DMS153 treated with DMSO at 0.1 percent for 48 hours (cell line): ENCODE measurements around the gene ETV4.

ENCODE experiments used
- DNase-seq: peaks from one replicate; lab custom pipeline; 2025; ENCODE audit not compliant: unreplicated experiment; lab: John Stamatoyannopoulos, UW

The ETV4 gene

GRCh38 chr17:43547189-43547550 is 1.0 kb upstream of the ETV4 start:
- DNase-seq: no peak

DNA sequence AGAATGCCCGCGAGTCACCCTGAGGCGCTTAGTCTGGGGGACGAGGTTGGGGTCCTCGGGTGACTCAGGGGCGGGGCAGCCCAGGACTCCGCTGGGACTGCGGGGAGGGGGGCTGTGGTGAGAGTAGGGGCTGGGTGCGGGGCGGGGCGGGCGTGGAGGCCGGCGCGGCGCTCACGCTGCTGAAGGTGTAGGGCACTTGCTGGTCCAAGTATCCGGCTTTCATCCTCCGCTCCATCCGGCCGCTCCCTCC is 832 bp downstream of the ETV4 start:
- no peak for DNase-seq

GRCh38 chr17:43543771-43544575 is 2.2 kb downstream of the ETV4 start:
- no peak for DNase-seq

- no peak for DNase-seq
These were observed 2.8 kb downstream of the ETV4 start for GRCh38 chr17:43543300-43543699.

GRCh38 chr17:43542859-43543258 is 3.3 kb downstream of the ETV4 start:
- DNase-seq: no peak

- DNase-seq: no peak
These were observed 5.1 kb downstream of the ETV4 start for GRCh38 chr17:43540821-43541674.

- DNase-seq: peak; percentile 51
These were observed 9.7 kb downstream of the ETV4 start for GRCh38 chr17:43536236-43536992.

- DNase-seq: no peak
These were observed 11.2 kb downstream of the ETV4 start for GRCh38 chr17:43534909-43535308.

DNA sequence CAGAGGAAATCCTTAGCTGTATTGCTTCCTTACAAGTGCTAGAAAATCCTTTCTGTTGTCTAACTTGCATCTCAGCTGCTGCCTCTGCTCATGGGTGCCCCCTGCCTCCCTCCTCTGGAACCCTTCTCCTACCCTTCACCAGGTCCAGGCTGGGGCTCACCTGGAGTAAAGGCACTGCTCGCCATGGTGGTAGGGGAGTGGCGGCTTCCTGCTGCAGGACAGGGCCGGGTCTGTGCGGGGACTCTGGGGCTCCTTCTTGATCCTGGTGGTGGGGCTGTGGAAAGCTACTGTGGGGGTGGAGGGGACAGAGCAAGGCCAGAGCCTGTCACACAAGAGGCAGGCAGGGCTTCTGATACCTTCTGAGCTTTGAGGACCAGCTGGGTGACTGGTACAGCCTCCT is 12.4 kb downstream of the ETV4 start:
- DNase-seq: no peak

- no peak for DNase-seq
These were observed 13.6 kb downstream of the ETV4 start for GRCh38 chr17:43532581-43532980.

GRCh38 chr17:43531955-43532354 is 14.2 kb downstream of the ETV4 start:
- DNase-seq: no peak

DNA sequence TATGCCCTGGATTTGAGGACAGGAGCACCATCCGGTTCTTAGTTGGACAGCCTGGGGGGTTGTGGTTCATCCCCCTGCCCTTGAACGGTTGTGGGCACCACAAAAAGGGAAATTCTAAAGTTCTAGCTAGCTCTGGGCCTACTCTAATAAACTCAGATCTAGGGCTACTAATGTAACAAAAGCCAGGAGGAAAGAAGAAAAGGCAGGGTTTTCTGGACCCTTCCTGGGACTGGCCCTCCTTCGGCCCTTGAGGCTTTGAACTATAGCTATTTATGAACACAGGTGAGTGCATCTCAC is 15.1 kb downstream of the ETV4 start:
- DNase-seq: no peak

GRCh38 chr17:43530288-43531081 is 15.7 kb downstream of the ETV4 start:
- DNase-seq: peak; percentile 78

GRCh38 chr17:43529947-43530287 is 16.2 kb downstream of the ETV4 start:
- no peak for DNase-seq

- no peak for DNase-seq
These were observed 16.9 kb downstream of the ETV4 start for GRCh38 chr17:43528988-43529814.

DNA sequence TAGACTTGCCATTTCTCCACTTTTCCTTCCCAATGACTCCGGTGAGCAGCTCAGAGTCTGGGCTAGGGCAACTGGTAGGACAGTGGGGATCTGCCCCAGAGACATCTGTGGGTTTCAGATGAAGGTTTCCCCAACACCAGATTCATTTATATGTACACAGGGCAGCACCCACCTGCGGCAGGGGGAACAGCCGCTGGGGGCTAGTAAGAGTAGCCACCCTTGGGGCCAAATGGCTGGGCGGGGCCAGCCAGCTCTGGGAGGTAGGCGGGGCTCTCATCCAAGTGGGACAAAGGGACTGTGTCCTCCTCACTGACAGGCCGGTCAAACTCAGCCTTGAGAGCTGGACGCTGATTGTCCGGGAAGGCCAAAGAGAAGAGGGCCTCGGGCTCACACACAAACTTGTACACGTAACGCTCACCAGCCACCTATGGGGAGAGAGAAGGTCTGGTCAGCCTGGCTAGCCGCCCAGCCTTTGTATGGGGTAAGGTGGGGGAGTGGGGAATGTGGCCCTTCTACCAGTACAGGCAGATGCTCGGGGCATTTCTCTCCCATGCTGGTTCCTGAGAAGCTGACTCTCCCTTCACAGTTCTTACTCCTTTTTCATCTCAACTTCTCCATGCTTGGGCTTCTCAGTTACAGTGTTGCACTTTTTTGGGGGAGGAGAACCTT is 17.7 kb downstream of the ETV4 start:
- no peak for DNase-seq

- DNase-seq: no peak
These were observed 19.1 kb downstream of the ETV4 start for GRCh38 chr17:43526886-43527648.

DNA sequence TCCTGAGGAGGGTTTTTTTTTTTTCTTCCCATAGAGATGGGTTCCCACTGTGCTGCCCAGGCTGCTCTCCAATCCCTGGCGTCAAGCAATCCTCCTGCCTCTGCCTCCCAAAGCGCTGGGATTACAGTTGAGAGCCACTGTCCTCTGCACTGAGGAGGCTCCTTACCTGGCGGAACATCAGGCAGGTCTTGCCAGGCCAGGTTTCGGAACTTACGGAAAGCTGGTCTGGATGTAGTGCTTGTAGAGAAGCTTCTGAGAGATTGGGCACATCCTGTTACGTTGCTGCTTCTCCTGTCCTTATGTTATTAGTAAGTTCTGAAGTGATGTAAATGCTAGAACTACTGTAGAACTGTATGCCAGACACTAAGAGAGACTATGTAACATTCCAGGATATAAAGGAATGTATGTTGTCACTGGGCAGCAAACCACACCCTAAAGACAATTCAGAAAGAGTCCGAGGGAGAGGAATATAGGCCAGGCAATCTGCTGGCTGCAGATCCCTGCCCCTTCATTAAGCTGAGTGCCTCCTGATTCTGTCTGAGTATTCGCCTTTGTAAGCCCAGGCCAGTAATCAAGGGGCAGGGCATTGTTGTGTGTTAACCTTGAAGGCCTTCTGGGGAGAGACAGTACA is 21.1 kb downstream of the ETV4 start:
- DNase-seq: no peak

DNA sequence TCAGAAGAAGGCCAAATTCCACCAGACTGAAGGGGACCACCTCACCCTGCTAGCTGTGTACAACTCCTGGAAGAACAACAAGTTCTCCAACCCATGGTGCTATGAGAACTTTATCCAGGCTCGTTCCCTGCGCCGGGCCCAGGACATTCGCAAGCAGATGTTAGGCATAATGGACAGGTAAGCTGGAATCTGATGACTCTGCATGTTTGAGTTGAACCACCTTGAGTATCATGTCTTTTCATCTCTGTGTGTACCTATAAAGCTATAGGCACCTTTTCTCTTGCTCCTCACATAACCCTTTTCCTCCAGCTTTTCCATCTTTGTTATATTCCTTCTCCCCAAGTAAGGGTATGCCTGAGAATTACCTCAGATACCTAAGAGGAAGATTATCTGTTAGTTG is 24.8 kb downstream of the ETV4 start:
- DNase-seq: no peak
